Stimulated activated memory B cell treated with anti-CD40 and anti-IgM and Interleukin-4, amounts not matched to agents 10 μg/mL and 1 μg/mL and 100 μg/mL, for 72 hours (primary cell): ENCODE data around the gene SPECC1.

Source experiments
- ATAC-seq: fragments of 150-1000 bp; cut with Tn5 transposase; 2 replicates; pipeline ENCODE4 v1.10.0; 2021
- H3K27ac Mint-ChIP-seq: one replicate; pipeline ENCODE4 v1.8.0; 2022; ENCODE audit warnings: mild to moderate bottlenecking, mixed read lengths
- H3K27me3 Mint-ChIP-seq: one replicate; pipeline ENCODE4 v1.8.0; 2022; ENCODE audit warnings: mixed read lengths
- H3K36me3 Mint-ChIP-seq: one replicate; pipeline ENCODE4 v1.8.0; 2022; ENCODE audit warnings: mixed read lengths
- H3K4me1 Mint-ChIP-seq: one replicate; pipeline ENCODE4 v1.8.0; 2022; ENCODE audit warnings: mixed read lengths
- H3K4me3 Mint-ChIP-seq: one replicate; pipeline ENCODE4 v1.8.0; 2022; ENCODE audit warnings: mild to moderate bottlenecking, moderate library complexity, mixed read lengths
- H3K9me3 Mint-ChIP-seq: one replicate; pipeline ENCODE4 v1.8.0; 2022; ENCODE audit warnings: mixed read lengths

SPECC1 gene

GRCh38 chr17:20205609-20206008, 196.4 kb downstream of the SPECC1 start:
- no peaks in the 10 kb centered on the region for H3K9me3 Mint-ChIP-seq
- peaks cover 6% of the 10 kb centered on the region for H3K4me1 Mint-ChIP-seq
- no peaks in the 10 kb centered on the region for H3K27me3 Mint-ChIP-seq
- H3K36me3 Mint-ChIP-seq, result peaks cover 11% of the 10 kb centered on the region
- H3K4me3 Mint-ChIP-seq, result no peak overlapping the region
- H3K27ac Mint-ChIP-seq, result no peak overlapping the region
- ATAC-seq, result no peak

GRCh38 chr17:20206068-20206467, 196.9 kb downstream of the SPECC1 start:
- Mint-ChIP-seq H3K27ac (no peak overlapping the region), H3K9me3 (no peaks in the 10 kb centered on the region), H3K4me1 (peaks cover 6% of the 10 kb centered on the region), H3K36me3 (peaks cover 11% of the 10 kb centered on the region), H3K4me3 (no peak overlapping the region), H3K27me3 (no peaks in the 10 kb centered on the region)
- ATAC-seq, result no peak

- H3K27ac Mint-ChIP-seq, result no peak overlapping the region
- ATAC-seq, result no peak
- H3K9me3 Mint-ChIP-seq, result no peaks in the 10 kb centered on the region
- H3K27me3 Mint-ChIP-seq, result no peaks in the 10 kb centered on the region
- H3K4me1 Mint-ChIP-seq, result peaks cover 6% of the 10 kb centered on the region
- no peak overlapping the region for H3K4me3 Mint-ChIP-seq
- H3K36me3 Mint-ChIP-seq, result peaks cover 11% of the 10 kb centered on the region
Observed at GRCh38 chr17:20206591-20206990, 197.4 kb downstream of the SPECC1 start.

- peaks cover 3% of the 10 kb centered on the region for H3K9me3 Mint-ChIP-seq
- no peak overlapping the region for H3K27ac Mint-ChIP-seq
- H3K36me3 Mint-ChIP-seq, result peaks cover 18% of the 10 kb centered on the region
- ATAC-seq, result no peak
- no peak overlapping the region for H3K4me3 Mint-ChIP-seq
- no peaks in the 10 kb centered on the region for H3K27me3 Mint-ChIP-seq
- peaks cover 6% of the 10 kb centered on the region for H3K4me1 Mint-ChIP-seq
Observed at GRCh38 chr17:20207262-20207985, 198.3 kb downstream of the SPECC1 start.

GRCh38 chr17:20208717-20209116, 199.6 kb downstream of the SPECC1 start:
- H3K36me3 Mint-ChIP-seq, result peaks cover 18% of the 10 kb centered on the region

GRCh38 chr17:20210180-20210579, 201.0 kb downstream of the SPECC1 start:
- Mint-ChIP-seq H3K36me3 (peaks cover 7% of the 10 kb centered on the region), H3K4me1 (no peaks in the 10 kb centered on the region), H3K9me3 (peaks cover 3% of the 10 kb centered on the region), H3K27ac (no peak overlapping the region), H3K4me3 (no peak overlapping the region), H3K27me3 (no peaks in the 10 kb centered on the region)
- ATAC-seq, result no peak

More at GRCh38 chr17:20208717-20209116, 199.6 kb downstream of the SPECC1 start:
- no peak for ATAC-seq
- H3K9me3 Mint-ChIP-seq, result peaks cover 3% of the 10 kb centered on the region
- H3K4me3 Mint-ChIP-seq, result no peak overlapping the region
- H3K27me3 Mint-ChIP-seq, result no peaks in the 10 kb centered on the region
- no peak overlapping the region for H3K27ac Mint-ChIP-seq
- H3K4me1 Mint-ChIP-seq, result peaks cover 5% of the 10 kb centered on the region

- Mint-ChIP-seq H3K9me3 (peaks cover 3% of the 10 kb centered on the region), H3K27me3 (no peaks in the 10 kb centered on the region), H3K4me1 (no peaks in the 10 kb centered on the region), H3K4me3 (no peak overlapping the region), H3K36me3 (peaks cover 7% of the 10 kb centered on the region), H3K27ac (no peak overlapping the region)
- ATAC-seq, result no peak
Observed at GRCh38 chr17:20210614-20211013, 201.5 kb downstream of the SPECC1 start.

GRCh38 chr17:20211246-20211645, 202.1 kb downstream of the SPECC1 start:
- peaks cover 3% of the 10 kb centered on the region for H3K9me3 Mint-ChIP-seq
- H3K27me3 Mint-ChIP-seq, result no peaks in the 10 kb centered on the region
- no peak for ATAC-seq
- H3K4me1 Mint-ChIP-seq, result peaks cover 6% of the 10 kb centered on the region
- H3K27ac Mint-ChIP-seq, result no peak overlapping the region
- H3K36me3 Mint-ChIP-seq, result peaks cover 7% of the 10 kb centered on the region
- H3K4me3 Mint-ChIP-seq, result no peak overlapping the region

GRCh38 chr17:20213449-20213848, 204.3 kb downstream of the SPECC1 start:
- Mint-ChIP-seq H3K4me1 (peaks cover 9% of the 10 kb centered on the region), H3K27ac (no peak overlapping the region)

GRCh38 chr17:20214794-20215193, 205.6 kb downstream of the SPECC1 start:
- no peak overlapping the region for H3K27ac Mint-ChIP-seq
- ATAC-seq, result no peak

More at GRCh38 chr17:20213449-20213848, 204.3 kb downstream of the SPECC1 start:
- H3K9me3 Mint-ChIP-seq, result peaks cover 3% of the 10 kb centered on the region
- H3K36me3 Mint-ChIP-seq, result peaks cover 7% of the 10 kb centered on the region
- ATAC-seq, result no peak
- H3K27me3 Mint-ChIP-seq, result no peaks in the 10 kb centered on the region
- no peak overlapping the region for H3K4me3 Mint-ChIP-seq

GRCh38 chr17:20216154-20216815, 207.1 kb downstream of the SPECC1 start:
- Mint-ChIP-seq H3K27ac (no peak overlapping the region), H3K4me1 (peaks cover 9% of the 10 kb centered on the region), H3K36me3 (peaks cover 7% of the 10 kb centered on the region), H3K4me3 (no peak overlapping the region), H3K9me3 (peaks cover 3% of the 10 kb centered on the region), H3K27me3 (no peaks in the 10 kb centered on the region)
- no peak for ATAC-seq

More at GRCh38 chr17:20214794-20215193, 205.6 kb downstream of the SPECC1 start:
- H3K4me1 Mint-ChIP-seq, result peaks cover 9% of the 10 kb centered on the region
- H3K4me3 Mint-ChIP-seq, result no peak overlapping the region
- no peaks in the 10 kb centered on the region for H3K27me3 Mint-ChIP-seq
- H3K9me3 Mint-ChIP-seq, result peaks cover 3% of the 10 kb centered on the region
- H3K36me3 Mint-ChIP-seq, result peaks cover 7% of the 10 kb centered on the region

GRCh38 chr17:20216853-20217252, 207.7 kb downstream of the SPECC1 start:
- Mint-ChIP-seq H3K4me1 (peaks cover 9% of the 10 kb centered on the region), H3K9me3 (peaks cover 3% of the 10 kb centered on the region), H3K27me3 (no peaks in the 10 kb centered on the region), H3K36me3 (peaks cover 5% of the 10 kb centered on the region), H3K4me3 (no peak overlapping the region), H3K27ac (no peak overlapping the region)
- ATAC-seq, result no peak

GRCh38 chr17:20217677-20218076, 208.5 kb downstream of the SPECC1 start:
- Mint-ChIP-seq H3K4me1 (peaks cover 9% of the 10 kb centered on the region), H3K4me3 (no peak overlapping the region), H3K27me3 (no peaks in the 10 kb centered on the region), H3K9me3 (no peaks in the 10 kb centered on the region), H3K27ac (no peak overlapping the region), H3K36me3 (no peaks in the 10 kb centered on the region)
- no peak for ATAC-seq

GRCh38 chr17:20218272-20218671, 209.1 kb downstream of the SPECC1 start:
- H3K27ac Mint-ChIP-seq, result no peak overlapping the region
- H3K9me3 Mint-ChIP-seq, result no peaks in the 10 kb centered on the region
- ATAC-seq, result no peak
- no peak overlapping the region for H3K4me3 Mint-ChIP-seq
- H3K4me1 Mint-ChIP-seq, result peaks cover 9% of the 10 kb centered on the region
- H3K27me3 Mint-ChIP-seq, result no peaks in the 10 kb centered on the region
- no peaks in the 10 kb centered on the region for H3K36me3 Mint-ChIP-seq

GRCh38 chr17:20223808-20224328, 214.7 kb downstream of the SPECC1 start:
- no peak for ATAC-seq
- no peaks in the 10 kb centered on the region for H3K36me3 Mint-ChIP-seq
- H3K4me1 Mint-ChIP-seq, result no peaks in the 10 kb centered on the region
- H3K27ac Mint-ChIP-seq, result no peak overlapping the region
- H3K9me3 Mint-ChIP-seq, result no peaks in the 10 kb centered on the region
- no peaks in the 10 kb centered on the region for H3K27me3 Mint-ChIP-seq
- no peak overlapping the region for H3K4me3 Mint-ChIP-seq

GRCh38 chr17:20224379-20224778, 215.2 kb downstream of the SPECC1 start:
- no peaks in the 10 kb centered on the region for H3K4me1 Mint-ChIP-seq
- no peak overlapping the region for H3K27ac Mint-ChIP-seq
- no peak overlapping the region for H3K4me3 Mint-ChIP-seq
- H3K36me3 Mint-ChIP-seq, result no peaks in the 10 kb centered on the region
- no peak for ATAC-seq
- H3K9me3 Mint-ChIP-seq, result no peaks in the 10 kb centered on the region
- no peaks in the 10 kb centered on the region for H3K27me3 Mint-ChIP-seq
